Astrocyte (in vitro differentiated cells and primary cell): ENCODE measurements around the gene NTM. TPM values are rescaled to one million over a fixed set of nuclear protein-coding genes. Genes with fewer than 3 reads are reported as not detected.

Source experiments
- DNase-seq: peaks from one replicate; pipeline ENCODE4 v3.0.0-alpha.2; 2010; ENCODE audit warnings: low read depth
- FAIRE-seq: peaks from 2 replicates; lab custom pipeline; 2011; peaks lifted over from hg19 to GRCh38; lab: Jason Lieb, UNC
- H2AFZ ChIP-seq: 2 replicates; pipeline ENCODE4 v1.6.0; 2012; ENCODE audit warnings: low read depth, low read length, inconsistent platforms
- H3K27ac ChIP-seq: 2 replicates; pipeline ENCODE4 v1.5.1; 2011; ENCODE audit warnings: low read depth, low read length, inconsistent platforms
- H3K27me3 ChIP-seq: 2 replicates; pipeline ENCODE4 v1.6.0; 2011; ENCODE audit warnings: low read length, inconsistent platforms; ENCODE audit not compliant: insufficient read depth
- H3K36me3 ChIP-seq: 2 replicates; pipeline ENCODE4 v1.5.1; 2011; ENCODE audit warnings: low read length, inconsistent platforms; ENCODE audit not compliant: insufficient read depth
- H3K4me1 ChIP-seq: 2 replicates; pipeline ENCODE4 v1.5.1; 2011; ENCODE audit warnings: low read length, inconsistent platforms; ENCODE audit not compliant: insufficient read depth
- H3K4me2 ChIP-seq: 2 replicates; pipeline ENCODE4 v1.6.0; 2012; ENCODE audit warnings: low read length, inconsistent platforms
- H3K4me3 ChIP-seq: 2 replicates; pipeline ENCODE4 v1.5.1; 2011; ENCODE audit warnings: low read depth, mild to moderate bottlenecking, low read length, inconsistent platforms; ENCODE audit not compliant: insufficient read depth
- H3K79me2 ChIP-seq: 2 replicates; pipeline ENCODE4 v1.6.0; 2012; ENCODE audit warnings: mild to moderate bottlenecking, low read length, inconsistent platforms; ENCODE audit not compliant: insufficient read depth
- H3K9ac ChIP-seq: 2 replicates; pipeline ENCODE4 v1.6.0; 2012; ENCODE audit warnings: mild to moderate bottlenecking, low read length, inconsistent platforms
- H3K9me3 ChIP-seq: 2 replicates; pipeline ENCODE4 v1.5.1; 2012; ENCODE audit warnings: low read depth, mild to moderate bottlenecking, low read length, inconsistent platforms; ENCODE audit not compliant: insufficient read depth
- H4K20me1 ChIP-seq: 2 replicates; pipeline ENCODE4 v1.6.0; 2012; ENCODE audit warnings: low read length, inconsistent platforms; ENCODE audit not compliant: insufficient read depth
- H3K27ac Mint-ChIP-seq: one replicate; pipeline ENCODE4 v1.8.0; 2021; ENCODE audit warnings: mild to moderate bottlenecking, mixed read lengths; ENCODE audit not compliant: unreplicated experiment
- H3K27me3 Mint-ChIP-seq: one replicate; pipeline ENCODE4 v1.8.0; 2021; ENCODE audit warnings: low read depth, mixed read lengths; ENCODE audit not compliant: unreplicated experiment
- H3K36me3 Mint-ChIP-seq: one replicate; pipeline ENCODE4 v1.8.0; 2021; ENCODE audit warnings: low read depth, mixed read lengths; ENCODE audit not compliant: unreplicated experiment
- H3K4me1 Mint-ChIP-seq: one replicate; pipeline ENCODE4 v1.8.0; 2021; ENCODE audit warnings: low read depth, mixed read lengths; ENCODE audit not compliant: unreplicated experiment
- H3K4me3 Mint-ChIP-seq: one replicate; pipeline ENCODE4 v1.8.0; 2021; ENCODE audit warnings: mild to moderate bottlenecking, moderate library complexity, mixed read lengths; ENCODE audit not compliant: unreplicated experiment
- H3K9me3 Mint-ChIP-seq: one replicate; pipeline ENCODE4 v1.8.0; 2021; ENCODE audit warnings: mild to moderate bottlenecking, mixed read lengths; ENCODE audit not compliant: unreplicated experiment
- EZH2 ChIP-seq: IDR thresholded peaks from 2 replicates; pipeline ENCODE4 v1.6.1; 2012; ENCODE audit warnings: mild to moderate bottlenecking, low read length, inconsistent platforms; ENCODE audit not compliant: insufficient read depth
- total RNA-seq: library from RNA; stranded (reverse); gene quantifications from 2 replicates; pipeline ENCODE4 v1.2.1, GENCODE V29; 2021
- TF ChIP-seq, protein P1 (sequence below): IDR thresholded peaks from 2 replicates; pipeline ENCODE4 v1.5.1; 2011; ENCODE audit warnings: low read depth, mild to moderate bottlenecking, inconsistent platforms, low read length, moderate library complexity; ENCODE audit not compliant: insufficient read depth

NTM gene
- total RNA-seq, 1 donor from 2014 or later = 98.2 TPM

DNA sequence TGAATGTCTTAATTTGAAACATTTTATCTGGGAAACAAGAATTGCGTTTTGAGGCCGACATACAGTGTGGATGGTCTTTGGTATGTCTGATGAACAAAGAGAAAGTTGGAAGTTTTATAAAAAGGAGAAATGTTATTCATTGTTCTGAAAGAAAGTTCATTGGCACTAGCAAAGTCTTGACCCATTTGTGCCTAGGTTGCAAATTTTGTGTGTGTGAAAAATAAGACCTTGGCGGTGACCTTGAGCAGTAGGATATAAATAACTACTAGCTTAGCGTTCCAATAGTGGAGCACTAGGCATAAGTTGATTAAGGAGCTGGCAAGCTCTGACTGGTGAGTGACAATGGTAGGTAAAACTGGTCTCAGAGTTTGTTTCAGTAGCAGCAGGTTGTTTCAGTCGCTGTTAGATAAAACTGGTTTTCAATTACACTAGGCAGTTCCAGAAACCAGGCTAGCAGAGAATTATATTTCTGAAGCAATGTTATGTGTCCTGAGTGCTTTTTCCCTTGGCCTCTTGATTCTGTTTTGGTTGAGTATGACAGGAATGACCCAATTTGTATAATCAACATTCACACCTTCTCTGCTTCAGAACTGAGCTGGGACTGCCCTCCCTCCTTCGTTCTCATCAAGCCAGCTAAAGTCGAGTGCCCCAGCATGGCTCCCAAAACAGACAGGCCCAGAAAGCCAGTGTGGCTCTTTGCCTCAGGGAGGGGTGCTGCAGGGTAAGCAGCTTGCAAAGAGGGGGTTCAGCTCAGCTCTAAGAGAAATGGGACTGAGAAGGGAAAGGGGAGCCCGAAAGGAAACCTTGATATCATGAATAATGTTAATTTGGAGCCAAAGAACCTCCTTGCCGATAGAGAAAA, 85.7 kb downstream of the NTM start:
- Histone ChIP-seq H3K79me2 (no peaks in the 10 kb centered on the region), H3K9ac (no peak overlapping the region), H3K36me3 (no peaks in the 10 kb centered on the region), H3K9me3 (no peaks in the 10 kb centered on the region), H4K20me1 (no peaks in the 10 kb centered on the region), H3K4me1 (no peaks in the 10 kb centered on the region), H2AFZ (no peak overlapping the region), H3K4me3 (no peak overlapping the region), H3K27me3 (no peaks in the 10 kb centered on the region), H3K4me2 (no peak overlapping the region), H3K27ac (no peak overlapping the region)
- DNase-seq (no peak), FAIRE-seq (no peak)
- Mint-ChIP-seq H3K36me3 (peaks cover 6% of the 10 kb centered on the region), H3K4me3 (no peak overlapping the region), H3K27ac (no peak overlapping the region), H3K9me3 (peaks cover 4% of the 10 kb centered on the region), H3K4me1 (peaks cover 5% of the 10 kb centered on the region), H3K27me3 (peaks cover 50% of the 10 kb centered on the region)
- TF ChIP-seq EZH2 = no peak
- TF ChIP-seq, protein P1, sequence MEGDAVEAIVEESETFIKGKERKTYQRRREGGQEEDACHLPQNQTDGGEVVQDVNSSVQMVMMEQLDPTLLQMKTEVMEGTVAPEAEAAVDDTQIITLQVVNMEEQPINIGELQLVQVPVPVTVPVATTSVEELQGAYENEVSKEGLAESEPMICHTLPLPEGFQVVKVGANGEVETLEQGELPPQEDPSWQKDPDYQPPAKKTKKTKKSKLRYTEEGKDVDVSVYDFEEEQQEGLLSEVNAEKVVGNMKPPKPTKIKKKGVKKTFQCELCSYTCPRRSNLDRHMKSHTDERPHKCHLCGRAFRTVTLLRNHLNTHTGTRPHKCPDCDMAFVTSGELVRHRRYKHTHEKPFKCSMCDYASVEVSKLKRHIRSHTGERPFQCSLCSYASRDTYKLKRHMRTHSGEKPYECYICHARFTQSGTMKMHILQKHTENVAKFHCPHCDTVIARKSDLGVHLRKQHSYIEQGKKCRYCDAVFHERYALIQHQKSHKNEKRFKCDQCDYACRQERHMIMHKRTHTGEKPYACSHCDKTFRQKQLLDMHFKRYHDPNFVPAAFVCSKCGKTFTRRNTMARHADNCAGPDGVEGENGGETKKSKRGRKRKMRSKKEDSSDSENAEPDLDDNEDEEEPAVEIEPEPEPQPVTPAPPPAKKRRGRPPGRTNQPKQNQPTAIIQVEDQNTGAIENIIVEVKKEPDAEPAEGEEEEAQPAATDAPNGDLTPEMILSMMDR = no peak

DNA sequence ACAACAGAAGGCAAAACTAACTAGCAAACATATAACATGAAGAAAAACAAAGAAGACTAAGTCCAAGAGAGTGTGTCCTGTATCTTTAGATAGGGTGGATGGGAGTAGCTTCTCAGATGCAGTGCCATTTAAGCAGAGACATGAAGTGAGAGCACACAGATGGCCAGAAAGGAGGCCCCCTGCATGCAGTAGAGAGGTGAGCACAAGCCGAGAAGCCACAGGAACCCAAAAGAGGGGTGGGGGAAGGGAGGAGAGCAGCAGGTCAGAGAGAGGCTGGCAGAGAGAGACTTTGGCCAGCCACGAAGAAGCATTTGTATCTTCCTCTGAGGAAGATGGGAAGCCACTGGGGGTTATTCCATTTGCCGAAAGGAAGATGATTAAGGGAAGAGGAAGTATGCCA, 86.7 kb downstream of the NTM start:
- no peaks in the 10 kb centered on the region for H4K20me1 ChIP-seq
- peaks cover 2% of the 10 kb centered on the region for H3K9me3 Mint-ChIP-seq
- H3K4me1 Mint-ChIP-seq = peaks cover 5% of the 10 kb centered on the region
- no peaks in the 10 kb centered on the region for H3K27me3 ChIP-seq
- H2AFZ ChIP-seq = no peak overlapping the region
- DNase-seq (no peak), FAIRE-seq (no peak)
- H3K4me2 ChIP-seq = no peak overlapping the region
- peaks cover 44% of the 10 kb centered on the region for H3K27me3 Mint-ChIP-seq
- no peak for TF ChIP-seq EZH2
- TF ChIP-seq, protein P1 = no peak
- no peak overlapping the region for H3K9ac ChIP-seq
- no peak overlapping the region for H3K27ac Mint-ChIP-seq
- no peaks in the 10 kb centered on the region for H3K4me1 ChIP-seq
- no peaks in the 10 kb centered on the region for H3K79me2 ChIP-seq
- H3K9me3 ChIP-seq = no peaks in the 10 kb centered on the region
- H3K4me3 Mint-ChIP-seq = no peak overlapping the region
- peaks cover 2% of the 10 kb centered on the region for H3K36me3 Mint-ChIP-seq
- H3K36me3 ChIP-seq = no peaks in the 10 kb centered on the region
- no peak overlapping the region for H3K4me3 ChIP-seq
- no peak overlapping the region for H3K27ac ChIP-seq

DNA sequence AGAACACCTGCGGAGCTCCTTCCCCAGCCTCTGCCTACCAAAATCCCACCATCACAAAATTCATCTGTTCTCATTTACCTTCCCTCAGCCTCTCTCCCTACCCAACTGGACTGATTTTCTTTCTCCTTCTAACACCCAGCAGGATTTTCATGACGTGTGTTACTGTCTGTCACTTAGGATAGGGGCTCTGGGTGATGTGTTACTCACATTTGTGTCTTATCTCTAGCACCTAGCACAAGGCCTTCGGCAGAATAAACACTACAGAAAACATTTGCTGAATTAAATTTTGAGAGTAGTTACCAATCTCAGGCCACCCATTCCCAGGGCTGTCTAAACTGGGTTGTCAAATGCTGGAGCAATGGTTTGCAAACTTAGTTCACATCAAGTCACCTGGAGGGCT, 88.0 kb downstream of the NTM start:
- Histone ChIP-seq H3K4me3 (no peak overlapping the region), H3K9me3 (no peaks in the 10 kb centered on the region), H2AFZ (no peak overlapping the region), H3K4me2 (no peak overlapping the region), H3K36me3 (no peaks in the 10 kb centered on the region), H3K9ac (no peak overlapping the region), H3K4me1 (no peaks in the 10 kb centered on the region), H4K20me1 (no peaks in the 10 kb centered on the region), H3K27me3 (peaks cover 3% of the 10 kb centered on the region), H3K79me2 (no peaks in the 10 kb centered on the region), H3K27ac (no peak overlapping the region)
- Mint-ChIP-seq H3K4me3 (no peak overlapping the region), H3K27me3 (peaks cover 33% of the 10 kb centered on the region), H3K4me1 (peaks cover 5% of the 10 kb centered on the region), H3K36me3 (peaks cover 2% of the 10 kb centered on the region), H3K9me3 (peaks cover 2% of the 10 kb centered on the region), H3K27ac (no peak overlapping the region)
- DNase-seq (no peak), FAIRE-seq (no peak)
- TF ChIP-seq, protein P1 = no peak
- no peak for TF ChIP-seq EZH2
